ENCODE data around the gene CCDC88C.

DNA sequence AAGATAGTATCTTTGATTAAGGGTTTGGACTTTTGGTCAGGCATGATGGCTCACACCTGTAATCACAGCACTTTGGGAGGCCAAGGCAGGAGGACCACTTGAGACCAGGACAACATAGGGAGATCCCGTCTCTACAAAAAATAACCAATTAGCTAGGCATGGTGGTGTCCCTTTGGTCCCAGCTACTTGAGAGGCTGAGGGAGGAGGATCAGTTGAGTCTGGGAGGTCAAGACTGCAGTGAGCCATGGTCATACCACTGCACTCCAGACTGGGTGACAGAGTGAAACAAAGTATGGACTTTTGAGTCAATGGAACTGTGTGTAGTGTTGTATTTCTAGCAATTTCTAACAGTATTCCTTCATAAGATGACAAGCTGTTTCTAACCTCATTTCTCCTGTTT, 38.7 kb upstream of the CCDC88C start:
- TF ChIP-seq, protein P1, sequence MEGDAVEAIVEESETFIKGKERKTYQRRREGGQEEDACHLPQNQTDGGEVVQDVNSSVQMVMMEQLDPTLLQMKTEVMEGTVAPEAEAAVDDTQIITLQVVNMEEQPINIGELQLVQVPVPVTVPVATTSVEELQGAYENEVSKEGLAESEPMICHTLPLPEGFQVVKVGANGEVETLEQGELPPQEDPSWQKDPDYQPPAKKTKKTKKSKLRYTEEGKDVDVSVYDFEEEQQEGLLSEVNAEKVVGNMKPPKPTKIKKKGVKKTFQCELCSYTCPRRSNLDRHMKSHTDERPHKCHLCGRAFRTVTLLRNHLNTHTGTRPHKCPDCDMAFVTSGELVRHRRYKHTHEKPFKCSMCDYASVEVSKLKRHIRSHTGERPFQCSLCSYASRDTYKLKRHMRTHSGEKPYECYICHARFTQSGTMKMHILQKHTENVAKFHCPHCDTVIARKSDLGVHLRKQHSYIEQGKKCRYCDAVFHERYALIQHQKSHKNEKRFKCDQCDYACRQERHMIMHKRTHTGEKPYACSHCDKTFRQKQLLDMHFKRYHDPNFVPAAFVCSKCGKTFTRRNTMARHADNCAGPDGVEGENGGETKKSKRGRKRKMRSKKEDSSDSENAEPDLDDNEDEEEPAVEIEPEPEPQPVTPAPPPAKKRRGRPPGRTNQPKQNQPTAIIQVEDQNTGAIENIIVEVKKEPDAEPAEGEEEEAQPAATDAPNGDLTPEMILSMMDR (IDR thresholded peaks at IDR 0.05) = no peak
- no peak for TF ChIP-seq POLR2A (IDR thresholded peaks at IDR 0.05)
